Raji (cell line): ENCODE measurements around the gene HS6ST1.

Experiments
- POLR2A ChIP-seq: IDR thresholded peaks from 2 replicates; pipeline ENCODE4 v1.6.1; 2011; ENCODE audit warnings: low read depth, low read length, control low read depth; ENCODE audit not compliant: insufficient read depth

The HS6ST1 gene

DNA sequence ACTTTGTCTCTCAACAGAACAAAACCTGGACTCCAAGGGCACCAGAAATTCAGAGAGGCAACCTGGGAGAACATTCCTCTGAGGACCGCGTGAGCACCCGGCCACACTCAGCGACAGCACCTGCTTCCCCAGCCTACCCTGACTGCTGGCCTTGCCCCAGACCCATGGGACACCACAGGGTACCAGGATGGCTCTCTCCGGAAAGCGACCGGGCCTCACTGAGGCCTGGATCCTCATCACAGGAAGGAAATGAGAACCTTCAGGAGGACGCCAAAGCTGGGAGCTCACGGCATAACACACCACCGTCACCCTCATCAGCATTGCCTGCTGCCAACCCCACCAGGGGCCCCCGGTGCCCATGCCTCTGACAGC lies 38.9 kb downstream of the HS6ST1 start:
- no peak for TF ChIP-seq POLR2A

GRCh38 chr2:128279009-128279408 lies 39.7 kb downstream of the HS6ST1 start:
- no peak for TF ChIP-seq POLR2A

DNA sequence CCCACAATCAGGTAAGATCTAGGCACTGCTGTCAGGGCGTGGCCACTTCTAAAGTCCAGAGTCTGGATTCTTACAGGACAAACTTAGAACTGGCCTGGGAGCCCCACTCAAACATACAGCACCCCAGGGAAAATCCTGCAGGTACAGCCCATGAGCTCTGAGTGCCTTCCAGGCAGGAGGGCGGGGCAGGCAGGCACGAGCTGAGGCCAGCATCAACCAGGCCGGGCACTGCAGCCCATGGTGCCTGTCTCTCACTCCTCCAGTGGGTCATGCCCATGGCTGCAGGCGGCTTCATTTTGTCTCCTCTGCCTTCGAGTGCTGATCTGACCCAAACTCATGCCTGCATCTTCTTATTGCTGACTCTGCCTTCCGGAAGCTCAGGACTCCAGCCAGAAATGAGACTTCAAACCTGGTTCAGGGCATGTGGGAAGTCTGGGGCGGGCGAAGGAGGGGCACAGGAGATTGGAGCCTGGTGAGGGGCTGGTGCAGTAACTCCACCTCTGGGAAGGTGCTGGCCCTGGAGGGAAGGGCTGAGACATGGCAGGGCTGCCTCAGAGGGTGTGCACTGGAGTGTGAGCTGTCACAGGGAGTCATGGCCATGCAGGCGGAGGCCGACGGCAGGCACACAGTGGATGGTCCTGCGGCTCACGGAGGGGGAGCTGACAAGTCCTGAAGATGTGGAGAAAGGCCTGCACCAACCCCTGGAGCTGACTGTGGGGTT lies 40.5 kb downstream of the HS6ST1 start:
- no peak for TF ChIP-seq POLR2A

DNA sequence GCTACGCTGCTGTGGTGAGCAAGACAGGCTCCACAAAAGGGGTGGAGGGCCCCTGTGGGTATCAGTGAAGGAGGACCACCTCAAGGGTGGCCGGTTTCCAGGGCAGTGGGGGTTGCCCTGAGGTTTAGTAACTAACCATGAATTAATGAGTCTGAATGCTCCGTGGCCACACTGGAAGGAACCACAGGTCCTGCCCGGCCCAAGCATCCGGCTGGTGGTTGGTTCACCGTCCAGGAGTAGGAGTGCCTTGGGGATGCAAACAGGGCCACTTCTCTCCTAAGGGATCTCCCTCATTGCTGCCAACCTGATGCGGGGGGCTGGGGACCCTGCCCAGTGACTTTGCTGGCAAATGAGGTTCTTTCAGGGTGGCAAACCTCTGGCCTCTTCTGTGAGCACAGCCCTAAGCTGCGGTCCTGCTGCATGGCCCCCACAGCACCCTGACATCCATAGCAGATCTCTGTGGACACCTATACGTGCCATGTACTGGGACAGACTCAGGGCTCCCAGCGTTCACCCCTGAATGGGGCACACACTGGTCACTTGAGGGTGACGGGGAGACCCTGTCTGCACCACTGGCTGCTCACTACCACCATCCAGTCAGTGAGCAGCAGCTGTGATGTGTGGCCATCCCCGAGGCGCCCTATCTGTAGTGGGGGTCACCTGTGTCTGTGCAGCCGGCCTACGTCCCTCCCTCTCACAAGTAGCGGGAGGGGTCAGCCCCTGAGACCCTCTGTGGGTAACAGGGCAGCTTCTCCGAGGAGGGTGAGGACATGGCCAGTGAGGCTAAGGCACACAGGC lies 41.6 kb downstream of the HS6ST1 start:
- TF ChIP-seq POLR2A, result no peak

- TF ChIP-seq POLR2A, result no peak
Observed at GRCh38 chr2:128275498-128276045, 43.1 kb downstream of the HS6ST1 start.

GRCh38 chr2:128274218-128274617 lies 44.5 kb downstream of the HS6ST1 start:
- TF ChIP-seq POLR2A, result no peak

GRCh38 chr2:128273469-128274081 lies 45.1 kb downstream of the HS6ST1 start:
- no peak for TF ChIP-seq POLR2A

DNA sequence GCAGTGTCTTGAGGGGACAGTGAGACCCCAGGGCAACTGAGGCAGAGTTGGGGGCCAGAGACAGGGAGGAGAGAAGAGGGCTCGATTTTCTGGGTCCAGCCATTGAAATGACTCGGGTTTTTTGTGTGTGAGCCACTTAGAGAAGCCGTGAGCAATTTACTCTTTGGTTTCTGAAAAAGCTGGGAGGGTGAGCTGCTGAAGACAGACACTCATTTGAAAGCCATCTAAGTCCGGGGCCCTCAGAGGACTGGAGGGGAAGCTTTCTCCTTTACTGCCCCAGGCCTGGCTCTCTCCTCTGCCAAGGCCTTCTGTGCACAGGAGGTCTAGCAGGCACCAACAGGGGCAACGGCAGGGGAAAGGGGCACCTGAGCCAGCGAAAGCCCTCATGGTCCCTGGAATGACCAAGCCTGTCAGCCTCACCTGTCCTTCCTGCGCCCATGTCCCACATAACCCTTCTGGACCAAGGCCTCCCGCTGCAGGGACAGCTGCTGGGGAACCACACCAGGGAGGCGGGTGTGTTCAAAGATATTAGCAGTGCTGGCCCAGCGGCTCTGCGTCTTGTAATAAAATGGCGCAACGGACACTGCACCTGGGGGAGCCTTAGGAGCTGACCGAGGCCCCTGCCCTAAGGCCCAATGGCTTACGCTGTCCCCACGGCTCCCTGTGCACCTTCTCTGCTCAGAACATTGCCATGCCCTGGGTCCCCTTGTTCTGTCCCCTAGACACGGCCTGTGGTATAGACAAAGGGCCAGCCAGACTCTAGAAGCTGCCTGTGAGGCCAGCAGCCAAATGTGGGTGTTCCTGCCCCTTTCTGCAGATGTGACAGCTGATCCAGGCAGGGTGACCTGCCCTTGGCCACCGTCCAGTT lies 45.8 kb downstream of the HS6ST1 start:
- no peak for TF ChIP-seq POLR2A

- no peak for TF ChIP-seq POLR2A
Observed at GRCh38 chr2:128271911-128272600, 46.6 kb downstream of the HS6ST1 start.

GRCh38 chr2:128271597-128271910 lies 47.1 kb downstream of the HS6ST1 start:
- no peak for TF ChIP-seq POLR2A

- TF ChIP-seq POLR2A, result no peak
Observed at GRCh38 chr2:128270672-128271596, 47.7 kb downstream of the HS6ST1 start.

- TF ChIP-seq POLR2A, result no peak
Observed at GRCh38 chr2:128269990-128270671, 48.5 kb downstream of the HS6ST1 start.
